Natural killer cell (primary cell): ENCODE measurements around the gene RBM15B. TPM values are rescaled to one million over a fixed set of nuclear protein-coding genes. Genes with fewer than 3 reads are reported as not detected.

Experiments
- ATAC-seq, 3 donors: fragments of 150-1000 bp in 2 of 3; fragments of 200-7000 bp in 1 of 3; cut with Tn5 transposase; 1 replicate in 1 of 3; 2 replicates in 2 of 3; pipeline ENCODE4 v1.10.0; 2021; ENCODE audit warnings: mild to moderate bottlenecking in 2 of 3, moderate library complexity in 2 of 3
- DNase-seq, 2 donors: peaks; one replicate each; pipeline versions ENCODE4 v3.0.0 to v3.0.0-alpha.2; 2013 to 2021; ENCODE audit warnings: mixed read lengths in 1 of 2
- H3K27ac ChIP-seq: one replicate; pipeline ENCODE4 v1.5.1; 2013; ENCODE audit warnings: mild to moderate bottlenecking, low read length
- H3K27me3 ChIP-seq: one replicate; pipeline ENCODE4 v1.6.1; 2013; ENCODE audit warnings: low read length; ENCODE audit not compliant: control insufficient read depth, insufficient read depth
- H3K36me3 ChIP-seq: one replicate; pipeline ENCODE4 v1.6.1; 2013; ENCODE audit warnings: low read length; ENCODE audit not compliant: control insufficient read depth, insufficient read depth
- H3K4me1 ChIP-seq: one replicate; pipeline ENCODE4 v1.6.1; 2013; ENCODE audit warnings: low read length; ENCODE audit not compliant: control insufficient read depth, insufficient read depth
- H3K4me3 ChIP-seq: one replicate; pipeline ENCODE4 v1.5.1; 2013; ENCODE audit warnings: low read length
- H3K9me3 ChIP-seq: one replicate; pipeline ENCODE4 v1.6.1; 2013; ENCODE audit warnings: low read length; ENCODE audit not compliant: control insufficient read depth, insufficient read depth
- H3K27ac Mint-ChIP-seq, 2 donors: one replicate each; pipeline ENCODE4 v1.8.0; 2022; ENCODE audit warnings: mild to moderate bottlenecking in 2 of 2, mixed read lengths in 2 of 2, moderate library complexity in 1 of 2
- H3K27me3 Mint-ChIP-seq, 2 donors: one replicate each; pipeline ENCODE4 v1.8.0; 2022; ENCODE audit warnings: low read depth in 2 of 2, mixed read lengths in 2 of 2
- H3K36me3 Mint-ChIP-seq: one replicate; pipeline ENCODE4 v1.8.0; 2022; ENCODE audit warnings: mixed read lengths
- H3K4me1 Mint-ChIP-seq, 2 donors: one replicate each; pipeline ENCODE4 v1.8.0; 2022; ENCODE audit warnings: mixed read lengths in 2 of 2
- H3K4me3 Mint-ChIP-seq: one replicate; pipeline ENCODE4 v1.8.0; 2022; ENCODE audit warnings: mild to moderate bottlenecking, moderate library complexity, mixed read lengths
- H3K9me3 Mint-ChIP-seq, 2 donors: one replicate each; pipeline ENCODE4 v1.8.0; 2022; ENCODE audit warnings: mixed read lengths in 2 of 2
- WGBS: methylation state at CpG from one replicate; pipeline ENCODE4 v1.1.7; 2013; ENCODE audit warnings: missing lambda C conversion rate; ENCODE audit not compliant: insufficient coverage; 5-methylcytosine and 5-hydroxymethylcytosine counted together
- intact Hi-C: fragments of 100-400 bp; cut with micrococcal nuclease; formaldehyde crosslinking; loops from one replicate; pipeline ENCODE4 v1.14.2; 2022
- total RNA-seq, 4 donors: library from RNA; stranded (reverse); fragments of 120-200 nt in 1 of 4; gene quantifications; one replicate each; pipeline versions ENCODE4 v1.2.3 to v1.2.4, GENCODE V29; 2013 to 2022
- TF ChIP-seq, protein P1 (sequence below): fragments of 200-600 bp; IDR thresholded peaks from one replicate; pipeline ENCODE4 v1.8.0; 2022; ENCODE audit warnings: antibody characterized with exemption

The RBM15B gene
- total RNA-seq, 3 donors from 2014 or later (not counting 1 experiment from before 2014, with no cell fraction given), result 23.7 to 29.0 (median 28.6) TPM

DNA sequence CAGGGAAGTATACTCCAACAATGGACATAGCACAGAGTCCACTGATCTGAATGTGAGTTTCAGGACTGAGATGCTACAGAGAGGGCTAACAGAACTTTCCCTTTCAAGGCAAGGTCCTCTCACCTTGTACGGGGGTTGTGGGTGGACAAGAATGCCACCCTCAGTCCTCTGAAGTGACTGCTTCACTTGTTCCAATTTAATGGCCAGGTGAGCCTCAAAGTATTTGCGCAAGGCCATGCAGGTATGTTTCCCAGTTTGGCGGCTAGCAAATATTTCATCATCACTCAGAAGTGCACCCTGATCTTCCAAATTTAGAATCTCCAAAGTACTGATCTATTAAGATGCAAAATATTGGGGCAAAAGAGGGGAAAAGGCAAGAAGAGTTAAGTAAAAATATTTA is 38.1 kb downstream of the RBM15B start:
- TF ChIP-seq, protein P1, sequence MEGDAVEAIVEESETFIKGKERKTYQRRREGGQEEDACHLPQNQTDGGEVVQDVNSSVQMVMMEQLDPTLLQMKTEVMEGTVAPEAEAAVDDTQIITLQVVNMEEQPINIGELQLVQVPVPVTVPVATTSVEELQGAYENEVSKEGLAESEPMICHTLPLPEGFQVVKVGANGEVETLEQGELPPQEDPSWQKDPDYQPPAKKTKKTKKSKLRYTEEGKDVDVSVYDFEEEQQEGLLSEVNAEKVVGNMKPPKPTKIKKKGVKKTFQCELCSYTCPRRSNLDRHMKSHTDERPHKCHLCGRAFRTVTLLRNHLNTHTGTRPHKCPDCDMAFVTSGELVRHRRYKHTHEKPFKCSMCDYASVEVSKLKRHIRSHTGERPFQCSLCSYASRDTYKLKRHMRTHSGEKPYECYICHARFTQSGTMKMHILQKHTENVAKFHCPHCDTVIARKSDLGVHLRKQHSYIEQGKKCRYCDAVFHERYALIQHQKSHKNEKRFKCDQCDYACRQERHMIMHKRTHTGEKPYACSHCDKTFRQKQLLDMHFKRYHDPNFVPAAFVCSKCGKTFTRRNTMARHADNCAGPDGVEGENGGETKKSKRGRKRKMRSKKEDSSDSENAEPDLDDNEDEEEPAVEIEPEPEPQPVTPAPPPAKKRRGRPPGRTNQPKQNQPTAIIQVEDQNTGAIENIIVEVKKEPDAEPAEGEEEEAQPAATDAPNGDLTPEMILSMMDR, result no peak
- Histone ChIP-seq H3K4me3 (no peak overlapping the region), H3K27me3 (no peaks in the 10 kb centered on the region), H3K36me3 (peaks cover 38% of the 10 kb centered on the region), H3K9me3 (no peaks in the 10 kb centered on the region), H3K4me1 (no peaks in the 10 kb centered on the region), H3K27ac (no peak overlapping the region)
- H3K4me1 Mint-ChIP-seq, result no peaks in the 10 kb centered on the region
- no peak for DNase-seq
- no peaks in the 10 kb centered on the region for H3K36me3 Mint-ChIP-seq
- no peak for ATAC-seq
- intact Hi-C loops, result no loop called here
- H3K9me3 Mint-ChIP-seq, result no peaks in the 10 kb centered on the region
- H3K27ac Mint-ChIP-seq, result no peak overlapping the region
- no peak overlapping the region for H3K4me3 Mint-ChIP-seq
- WGBS, result 93% methylated on average over 3 of the region's 3 CpGs
- no peaks in the 10 kb centered on the region for H3K27me3 Mint-ChIP-seq

DNA sequence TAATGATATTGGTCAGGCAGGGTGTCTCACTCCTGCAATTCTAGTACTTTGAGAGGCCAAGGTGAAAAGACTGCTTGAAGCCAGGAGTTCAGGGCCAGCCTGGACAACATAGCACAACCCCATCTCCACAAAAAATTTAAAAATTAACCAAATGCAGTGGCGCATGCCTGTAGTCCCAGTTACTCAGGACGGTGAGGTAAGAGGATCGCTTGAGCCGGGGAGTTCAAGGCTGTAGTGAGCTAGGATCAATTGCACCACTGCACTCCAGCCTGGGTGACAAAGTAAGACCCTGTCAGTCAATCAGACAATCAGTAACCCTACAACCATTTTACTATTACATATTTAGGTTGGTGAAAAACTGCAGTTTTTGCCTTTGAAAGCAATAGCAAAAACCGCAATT is 43.0 kb downstream of the RBM15B start:
- no peaks in the 10 kb centered on the region for H3K27me3 Mint-ChIP-seq
- Histone ChIP-seq H3K27ac (no peak overlapping the region), H3K4me1 (no peaks in the 10 kb centered on the region), H3K9me3 (no peaks in the 10 kb centered on the region), H3K36me3 (peaks cover 28% of the 10 kb centered on the region), H3K27me3 (no peaks in the 10 kb centered on the region), H3K4me3 (no peak overlapping the region)
- no peak overlapping the region for H3K27ac Mint-ChIP-seq
- no peak for ATAC-seq
- peaks cover 5 to 8% of the 10 kb centered on the region in 2 donors for H3K4me1 Mint-ChIP-seq
- intact Hi-C loops, result loop anchor here (1.0 to 5.0 kb wide), 2 partner anchors 462 to 818 kb away; no protein-coding TSS in a partner anchor
- no peaks in the 10 kb centered on the region for H3K9me3 Mint-ChIP-seq
- no peaks in the 10 kb centered on the region for H3K36me3 Mint-ChIP-seq
- DNase-seq, result no peak
- WGBS, result 100% methylated on average over 5 of the region's 5 CpGs
- TF ChIP-seq, protein P1, result no peak
- H3K4me3 Mint-ChIP-seq, result no peak overlapping the region

DNA sequence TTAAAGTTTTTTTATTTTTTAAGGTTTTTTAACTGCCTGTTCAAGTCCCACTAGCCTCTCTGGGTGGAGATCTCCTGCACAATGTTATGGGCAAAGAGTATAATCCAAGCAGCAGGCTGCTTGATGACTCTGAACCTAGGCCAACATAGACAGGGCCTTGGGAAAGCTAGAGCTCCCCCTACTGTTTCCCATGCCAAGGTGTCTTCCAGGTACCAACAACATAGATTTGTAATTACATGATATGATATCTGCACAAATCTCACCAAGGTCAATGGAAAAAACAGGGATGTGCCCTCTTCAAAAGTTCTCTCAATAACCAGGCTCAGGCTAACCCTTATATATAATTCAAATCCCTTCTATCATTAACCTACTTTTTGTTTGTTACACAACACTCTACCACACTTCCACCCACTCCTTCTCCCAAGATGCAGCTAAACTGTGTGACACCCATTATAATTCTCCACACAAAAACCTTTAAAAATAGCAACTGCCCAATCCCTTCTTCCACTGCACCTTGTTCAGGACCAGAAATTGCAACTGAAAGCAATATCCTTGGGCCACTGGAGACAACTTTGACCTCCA is 43.8 kb downstream of the RBM15B start:
- DNase-seq (peak in 1 of 2 donors; percentile 78), ATAC-seq (peak; percentile 79 to 88 (median 86))
- Mint-ChIP-seq H3K36me3 (no peaks in the 10 kb centered on the region), H3K27me3 (no peaks in the 10 kb centered on the region), H3K9me3 (no peaks in the 10 kb centered on the region), H3K4me3 (no peak overlapping the region), H3K4me1 (peaks cover 5 to 8% of the 10 kb centered on the region in 2 donors), H3K27ac (peak overlapping the region in 1 of 2 donors; percentile 12)
- H3K27me3 ChIP-seq, result no peaks in the 10 kb centered on the region
- H3K9me3 ChIP-seq, result no peaks in the 10 kb centered on the region
- H3K27ac ChIP-seq, result no peak overlapping the region
- intact Hi-C loops, result loop anchor here (1.0 to 5.0 kb wide), 2 partner anchors 463 to 819 kb away; no protein-coding TSS in a partner anchor
- no peak overlapping the region for H3K4me3 ChIP-seq
- TF ChIP-seq, protein P1, result peak; percentile 70
- H3K4me1 ChIP-seq, result no peaks in the 10 kb centered on the region
- H3K36me3 ChIP-seq, result peaks cover 27% of the 10 kb centered on the region
